Measurements from ENCODE around the gene TMEM198.

Gene TMEM198

GRCh38 chr2:219581346-219581745 is 37.5 kb downstream of the TMEM198 start:
- TF ChIP-seq, protein P1, sequence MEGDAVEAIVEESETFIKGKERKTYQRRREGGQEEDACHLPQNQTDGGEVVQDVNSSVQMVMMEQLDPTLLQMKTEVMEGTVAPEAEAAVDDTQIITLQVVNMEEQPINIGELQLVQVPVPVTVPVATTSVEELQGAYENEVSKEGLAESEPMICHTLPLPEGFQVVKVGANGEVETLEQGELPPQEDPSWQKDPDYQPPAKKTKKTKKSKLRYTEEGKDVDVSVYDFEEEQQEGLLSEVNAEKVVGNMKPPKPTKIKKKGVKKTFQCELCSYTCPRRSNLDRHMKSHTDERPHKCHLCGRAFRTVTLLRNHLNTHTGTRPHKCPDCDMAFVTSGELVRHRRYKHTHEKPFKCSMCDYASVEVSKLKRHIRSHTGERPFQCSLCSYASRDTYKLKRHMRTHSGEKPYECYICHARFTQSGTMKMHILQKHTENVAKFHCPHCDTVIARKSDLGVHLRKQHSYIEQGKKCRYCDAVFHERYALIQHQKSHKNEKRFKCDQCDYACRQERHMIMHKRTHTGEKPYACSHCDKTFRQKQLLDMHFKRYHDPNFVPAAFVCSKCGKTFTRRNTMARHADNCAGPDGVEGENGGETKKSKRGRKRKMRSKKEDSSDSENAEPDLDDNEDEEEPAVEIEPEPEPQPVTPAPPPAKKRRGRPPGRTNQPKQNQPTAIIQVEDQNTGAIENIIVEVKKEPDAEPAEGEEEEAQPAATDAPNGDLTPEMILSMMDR (IDR thresholded peaks at IDR 0.05; ENCODE audit: low read depth, low read length, poor library complexity, severe bottlenecking), result no peak
- no peak for TF ChIP-seq EZH2phosphoT487 (IDR thresholded peaks at IDR 0.05; ENCODE audit: borderline replicate concordance, low read length)
- Histone ChIP-seq H3K9me2 (replicated peaks; ENCODE audit: control insufficient read depth, low read length) (no peaks in the 10 kb centered on the region), H3K79me2 (ENCODE audit: control insufficient read depth, low read length) (no peaks in the 10 kb centered on the region), H3K9me3 (ENCODE audit: control insufficient read depth, insufficient read depth, low read length) (no peaks in the 10 kb centered on the region), H3K36me3 (ENCODE audit: control insufficient read depth, low read length) (no peaks in the 10 kb centered on the region), H3K4me2 (ENCODE audit: low read length) (no peak overlapping the region), H4K20me1 (ENCODE audit: control insufficient read depth, insufficient read depth, low read depth, low read length) (no peaks in the 10 kb centered on the region), H3F3A (ENCODE audit: control insufficient read depth, insufficient read depth) (no peaks in the 10 kb centered on the region), H3K27ac (ENCODE audit: low read depth, low read length) (no peak overlapping the region), H3K4me3 (ENCODE audit: low read length) (no peak overlapping the region), H3K27me3 (ENCODE audit: control insufficient read depth, low read length) (no peaks in the 10 kb centered on the region), H3K4me1 (ENCODE audit: control insufficient read depth, low read length) (no peaks in the 10 kb centered on the region)

- H3K4me1 ChIP-seq (ENCODE audit: control insufficient read depth, low read length), result peaks cover 4% of the 10 kb centered on the region; the same call in 1 of the 2 replicates
- H4K20me1 ChIP-seq (ENCODE audit: control insufficient read depth, insufficient read depth, low read depth, low read length), result no peaks in the 10 kb centered on the region
- H3K9me2 ChIP-seq (replicated peaks; ENCODE audit: control insufficient read depth, low read length), result no peaks in the 10 kb centered on the region
- TF ChIP-seq, protein P1 (IDR thresholded peaks at IDR 0.05; ENCODE audit: low read depth, low read length, poor library complexity, severe bottlenecking), result no peak
- no peak for TF ChIP-seq EZH2phosphoT487 (IDR thresholded peaks at IDR 0.05; ENCODE audit: borderline replicate concordance, low read length)
- H3K27me3 ChIP-seq (ENCODE audit: control insufficient read depth, low read length), result peaks cover 4% of the 10 kb centered on the region; the same call in 1 of the 2 replicates
- H3K4me2 ChIP-seq (ENCODE audit: low read length), result no peak overlapping the region
- H3K36me3 ChIP-seq (ENCODE audit: control insufficient read depth, low read length), result no peaks in the 10 kb centered on the region
- no peaks in the 10 kb centered on the region for H3K79me2 ChIP-seq (ENCODE audit: control insufficient read depth, low read length)
- H3F3A ChIP-seq (ENCODE audit: control insufficient read depth, insufficient read depth), result no peaks in the 10 kb centered on the region
- H3K27ac ChIP-seq (ENCODE audit: low read depth, low read length), result no peak overlapping the region
- H3K4me3 ChIP-seq (ENCODE audit: low read length), result no peak overlapping the region
- no peaks in the 10 kb centered on the region for H3K9me3 ChIP-seq (ENCODE audit: control insufficient read depth, insufficient read depth, low read length)
Observed at GRCh38 chr2:219591091-219591490, 47.3 kb downstream of the TMEM198 start.

DNA sequence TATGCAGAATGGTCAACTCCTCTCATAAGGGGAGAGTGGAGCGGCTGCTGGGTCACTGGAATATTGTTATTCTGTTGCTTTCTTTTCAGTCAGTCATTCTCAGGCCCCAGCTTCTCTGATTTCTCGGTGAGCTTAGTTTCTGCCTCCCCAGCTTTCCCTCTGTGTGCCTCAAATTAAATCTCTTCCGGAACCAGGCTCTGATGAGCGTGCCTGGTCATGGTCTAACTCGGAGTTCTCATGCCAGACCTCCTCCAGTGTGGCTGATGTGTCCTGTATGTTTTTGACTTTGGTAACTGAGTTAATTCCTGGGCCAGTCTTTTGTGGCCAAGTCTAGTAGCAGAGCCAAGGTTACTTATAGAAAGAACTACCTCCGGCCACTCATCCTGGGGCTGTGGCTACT is 48.9 kb downstream of the TMEM198 start:
- H3K4me1 ChIP-seq (ENCODE audit: control insufficient read depth, low read length), result peaks cover 8% of the 10 kb centered on the region
- no peaks in the 10 kb centered on the region for H3K27me3 ChIP-seq (ENCODE audit: control insufficient read depth, low read length)
- no peak overlapping the region for H3K4me2 ChIP-seq (ENCODE audit: low read length)
- H3K27ac ChIP-seq (ENCODE audit: low read depth, low read length), result no peak overlapping the region
- no peaks in the 10 kb centered on the region for H3K9me3 ChIP-seq (ENCODE audit: control insufficient read depth, insufficient read depth, low read length)
- H3K4me3 ChIP-seq (ENCODE audit: low read length), result no peak overlapping the region
- H3K79me2 ChIP-seq (ENCODE audit: control insufficient read depth, low read length), result no peaks in the 10 kb centered on the region
- no peaks in the 10 kb centered on the region for H3K9me2 ChIP-seq (replicated peaks; ENCODE audit: control insufficient read depth, low read length)
- H3F3A ChIP-seq (ENCODE audit: control insufficient read depth, insufficient read depth), result no peaks in the 10 kb centered on the region
- H3K36me3 ChIP-seq (ENCODE audit: control insufficient read depth, low read length), result no peaks in the 10 kb centered on the region
- TF ChIP-seq, protein P1 (IDR thresholded peaks at IDR 0.05; ENCODE audit: low read depth, low read length, poor library complexity, severe bottlenecking), result no peak
- no peak for TF ChIP-seq EZH2phosphoT487 (IDR thresholded peaks at IDR 0.05; ENCODE audit: borderline replicate concordance, low read length)
- H4K20me1 ChIP-seq (ENCODE audit: control insufficient read depth, insufficient read depth, low read depth, low read length), result no peaks in the 10 kb centered on the region

Data from DOHH2 (cell line).